Measurements from ENCODE around the gene LHFPL6. TPM values are rescaled to one million over a fixed set of nuclear protein-coding genes. Genes with fewer than 3 reads are reported as not detected.

LHFPL6 gene
- total RNA-seq, 2 experiments from 2014 or later: 2.7 to 3.0 TPM

DNA sequence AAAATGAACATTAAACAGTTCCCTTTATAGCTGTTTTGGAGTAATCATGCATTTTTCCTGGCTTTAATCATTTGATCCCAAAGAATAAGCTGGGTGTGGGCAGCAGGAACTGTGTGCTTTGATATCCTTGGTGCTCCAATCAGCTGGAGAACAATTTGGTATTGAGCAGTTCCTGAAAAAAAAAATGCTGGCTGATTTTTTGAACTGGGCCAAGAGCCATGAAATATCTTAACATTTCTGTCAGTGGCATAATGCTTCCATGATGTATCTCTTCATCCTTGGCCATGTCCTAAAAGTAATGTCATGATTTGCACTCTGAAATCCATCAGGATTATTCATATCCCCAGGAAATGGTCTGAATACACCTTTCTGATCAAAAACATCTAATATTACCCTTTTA, 134.7 kb downstream of the LHFPL6 start:
- ChIA-PET POLR2A (no interaction called here), CTCF (no interaction called here)
- intact Hi-C loops (cut with micrococcal nuclease): no loop called here
- H3K9me3 Mint-ChIP-seq: no peaks in the 10 kb centered on the region
- peaks cover 11% of the 10 kb centered on the region for H3K27me3 Mint-ChIP-seq
- no peaks in the 10 kb centered on the region for H3K36me3 Mint-ChIP-seq
- H3K4me3 Mint-ChIP-seq: no peak overlapping the region
- no peaks in the 10 kb centered on the region for H3K4me1 Mint-ChIP-seq (ENCODE audit: low read depth)
- no peak overlapping the region for H3K27ac Mint-ChIP-seq
- no peak for DNase-seq

DNA sequence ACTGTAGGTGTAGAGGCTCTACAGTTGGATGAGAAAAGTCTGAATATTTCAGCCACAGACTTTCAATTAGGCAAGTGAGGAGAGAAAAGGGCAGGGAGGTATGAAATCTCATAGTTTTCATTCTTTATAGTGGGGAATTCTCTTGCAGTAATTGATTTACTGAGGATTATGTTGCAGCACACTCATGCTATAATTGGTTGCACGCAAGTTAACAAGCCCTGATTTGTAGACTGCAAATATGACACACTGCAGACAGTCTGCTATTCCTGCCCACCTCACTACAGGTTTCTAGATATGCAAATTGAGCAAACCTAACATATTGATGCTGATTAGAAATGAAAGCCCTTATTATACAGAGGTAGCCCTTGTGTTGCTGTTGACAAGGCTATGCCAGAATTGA, 139.4 kb downstream of the LHFPL6 start:
- no peak overlapping the region for H3K27ac Mint-ChIP-seq
- H3K27me3 Mint-ChIP-seq: peaks cover 6% of the 10 kb centered on the region
- DNase-seq: no peak
- intact Hi-C loops (cut with micrococcal nuclease): no loop called here
- H3K4me1 Mint-ChIP-seq (ENCODE audit: low read depth): no peaks in the 10 kb centered on the region
- no peak overlapping the region for H3K4me3 Mint-ChIP-seq
- no peaks in the 10 kb centered on the region for H3K9me3 Mint-ChIP-seq
- ChIA-PET POLR2A (no interaction called here), CTCF (no interaction called here)
- H3K36me3 Mint-ChIP-seq: no peaks in the 10 kb centered on the region

DNA sequence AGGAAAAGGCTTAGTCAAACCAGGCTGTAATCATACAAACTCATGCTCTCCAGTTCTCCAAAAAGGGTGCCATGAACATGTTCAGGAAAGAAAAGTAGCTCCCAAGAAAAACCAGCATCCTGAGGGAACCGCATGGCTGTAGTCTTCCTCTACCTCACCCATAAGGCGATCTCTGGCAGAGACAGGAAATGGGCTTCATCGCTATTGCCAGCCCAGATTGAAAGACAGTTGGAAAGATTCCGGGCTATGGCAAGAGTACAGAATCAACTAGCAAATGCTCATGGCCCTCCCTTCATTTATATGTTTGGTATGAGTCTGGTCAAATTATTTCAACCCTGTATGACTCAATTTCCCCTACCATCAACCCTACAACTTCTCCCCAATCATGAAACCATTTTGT, 140.1 kb downstream of the LHFPL6 start:
- ChIA-PET POLR2A (no interaction called here), CTCF (no interaction called here)
- Mint-ChIP-seq H3K27me3 (peaks cover 9% of the 10 kb centered on the region), H3K9me3 (no peaks in the 10 kb centered on the region), H3K4me3 (no peak overlapping the region), H3K4me1 (ENCODE audit: low read depth) (no peaks in the 10 kb centered on the region), H3K36me3 (no peaks in the 10 kb centered on the region), H3K27ac (no peak overlapping the region)
- DNase-seq: no peak
- intact Hi-C loops (cut with micrococcal nuclease): no loop called here

DNA sequence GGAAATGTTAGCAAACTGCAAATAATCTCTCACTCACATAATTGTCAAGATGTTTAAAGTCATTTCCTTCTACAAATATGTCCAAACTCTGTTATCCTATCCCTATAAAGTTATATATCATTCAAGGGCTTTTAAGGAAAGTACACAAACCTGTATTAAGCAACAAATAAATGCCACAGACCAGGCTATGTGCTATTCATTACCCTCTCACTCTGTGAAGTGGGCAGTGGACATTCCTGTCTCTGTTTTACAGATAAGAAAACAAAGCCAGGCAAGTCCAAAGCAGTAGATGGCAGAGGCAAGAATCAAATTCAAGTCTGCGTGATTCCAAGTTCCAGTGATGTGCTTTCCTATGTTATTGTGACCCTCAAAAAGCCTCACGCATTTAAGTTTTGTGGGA, 140.6 kb downstream of the LHFPL6 start:
- peaks cover under 1% of the 10 kb centered on the region for H3K9me3 Mint-ChIP-seq
- no peak overlapping the region for H3K27ac Mint-ChIP-seq
- no peak for DNase-seq
- H3K36me3 Mint-ChIP-seq: no peaks in the 10 kb centered on the region
- CTCF ChIA-PET: no interaction called here
- H3K4me1 Mint-ChIP-seq (ENCODE audit: low read depth): no peaks in the 10 kb centered on the region
- POLR2A ChIA-PET: no interaction called here
- peaks cover 9% of the 10 kb centered on the region for H3K27me3 Mint-ChIP-seq
- intact Hi-C loops (cut with micrococcal nuclease): no loop called here
- H3K4me3 Mint-ChIP-seq: no peak overlapping the region

DNA sequence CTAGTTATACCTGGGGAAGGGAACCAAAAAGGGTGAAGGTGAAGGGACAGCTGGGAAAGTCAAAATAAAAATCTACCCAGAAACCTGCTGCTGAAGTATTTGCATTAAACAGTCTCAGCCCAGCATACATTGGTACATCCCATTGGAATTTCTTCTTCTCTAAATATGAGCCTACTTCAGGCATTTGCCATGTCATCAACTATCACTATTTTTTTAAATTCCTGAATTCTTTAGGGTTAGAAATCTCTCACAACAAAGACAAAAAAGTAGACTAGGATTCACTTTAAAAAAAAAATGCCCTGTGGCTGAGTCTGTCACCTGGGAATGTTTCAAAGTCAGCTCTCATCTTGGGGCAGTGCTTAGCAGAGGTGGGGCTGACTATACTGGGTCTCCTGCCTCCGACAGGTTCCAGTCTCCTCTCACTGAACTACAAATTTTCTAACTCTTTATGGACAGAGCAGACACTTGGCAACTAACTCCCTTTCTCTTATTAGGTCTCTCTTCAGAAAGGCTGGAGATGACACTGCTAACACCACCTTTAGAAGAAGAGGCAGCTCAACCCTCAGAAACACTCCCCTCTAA, 141.2 kb downstream of the LHFPL6 start:
- Mint-ChIP-seq H3K27ac (no peak overlapping the region), H3K27me3 (peaks cover 6% of the 10 kb centered on the region), H3K36me3 (no peaks in the 10 kb centered on the region), H3K4me1 (ENCODE audit: low read depth) (no peaks in the 10 kb centered on the region), H3K9me3 (peaks cover 5% of the 10 kb centered on the region), H3K4me3 (no peak overlapping the region)
- DNase-seq: no peak
- ChIA-PET CTCF (no interaction called here), POLR2A (no interaction called here)
- intact Hi-C loops (cut with micrococcal nuclease): no loop called here

DNA sequence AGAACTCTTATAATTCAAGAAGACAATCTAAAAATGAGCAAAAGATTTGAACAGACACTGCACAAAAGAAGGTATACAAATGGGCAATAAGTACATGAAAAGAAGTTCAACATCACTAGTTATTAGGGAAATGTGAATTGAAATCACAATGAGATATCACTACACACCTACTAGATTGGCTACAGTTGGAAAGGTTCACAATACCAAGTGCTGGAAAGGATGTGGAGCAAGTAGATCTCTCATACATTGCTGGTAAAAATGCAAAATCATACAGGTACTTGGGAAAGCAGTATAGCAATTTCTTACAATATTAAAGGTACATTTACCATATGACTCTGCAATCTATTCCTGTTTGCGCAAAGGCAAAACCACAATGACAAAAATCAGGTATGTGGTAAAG, 145.7 kb downstream of the LHFPL6 start:
- Mint-ChIP-seq H3K27ac (no peak overlapping the region), H3K27me3 (peaks cover 2% of the 10 kb centered on the region), H3K36me3 (no peaks in the 10 kb centered on the region), H3K4me3 (no peak overlapping the region), H3K4me1 (ENCODE audit: low read depth) (no peaks in the 10 kb centered on the region), H3K9me3 (peaks cover 5% of the 10 kb centered on the region)
- no peak for DNase-seq
- ChIA-PET POLR2A (no interaction called here), CTCF (no interaction called here)
- intact Hi-C loops (cut with micrococcal nuclease): no loop called here

DNA sequence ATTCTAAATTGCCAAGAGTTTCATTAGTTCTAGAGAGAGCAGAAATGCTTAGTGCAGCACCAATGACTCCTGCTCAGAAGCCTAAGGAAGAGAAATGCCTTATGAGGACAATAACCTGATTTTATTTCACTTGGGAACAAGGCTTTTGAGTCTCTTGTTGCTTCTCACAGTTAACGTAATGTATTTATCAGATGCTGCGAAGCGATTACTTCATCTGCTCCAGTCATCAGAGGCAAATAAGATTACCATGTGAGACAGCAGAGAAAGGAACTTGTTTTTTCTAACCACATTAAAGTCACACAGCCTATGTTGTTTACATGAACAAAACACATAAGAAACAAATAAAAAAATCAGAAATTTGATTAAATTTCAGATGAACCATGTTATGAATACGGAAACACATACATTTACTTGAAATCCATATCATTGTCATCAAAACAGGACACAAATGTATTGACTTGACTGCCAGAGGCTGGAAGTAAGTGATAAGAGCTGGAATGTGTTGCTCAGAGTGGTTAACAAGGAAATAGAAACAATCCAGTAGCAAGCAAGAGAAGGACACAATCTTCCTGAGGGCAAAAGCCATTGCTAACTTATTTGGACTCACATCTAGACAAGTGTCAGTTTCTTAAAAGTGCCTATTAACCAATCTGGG, 147.3 kb downstream of the LHFPL6 start:
- intact Hi-C loops (cut with micrococcal nuclease): no loop called here
- no peaks in the 10 kb centered on the region for H3K36me3 Mint-ChIP-seq
- ChIA-PET CTCF (interaction anchor here (0.7 kb wide), 1 partner anchor 384 kb away, joined by 7 read pairs; no protein-coding TSS in a partner anchor), POLR2A (no interaction called here)
- no peak overlapping the region for H3K4me3 Mint-ChIP-seq
- no peaks in the 10 kb centered on the region for H3K4me1 Mint-ChIP-seq (ENCODE audit: low read depth)
- no peak overlapping the region for H3K27ac Mint-ChIP-seq
- peaks cover 2% of the 10 kb centered on the region for H3K27me3 Mint-ChIP-seq
- DNase-seq: no peak
- peaks cover 5% of the 10 kb centered on the region for H3K9me3 Mint-ChIP-seq

DNA sequence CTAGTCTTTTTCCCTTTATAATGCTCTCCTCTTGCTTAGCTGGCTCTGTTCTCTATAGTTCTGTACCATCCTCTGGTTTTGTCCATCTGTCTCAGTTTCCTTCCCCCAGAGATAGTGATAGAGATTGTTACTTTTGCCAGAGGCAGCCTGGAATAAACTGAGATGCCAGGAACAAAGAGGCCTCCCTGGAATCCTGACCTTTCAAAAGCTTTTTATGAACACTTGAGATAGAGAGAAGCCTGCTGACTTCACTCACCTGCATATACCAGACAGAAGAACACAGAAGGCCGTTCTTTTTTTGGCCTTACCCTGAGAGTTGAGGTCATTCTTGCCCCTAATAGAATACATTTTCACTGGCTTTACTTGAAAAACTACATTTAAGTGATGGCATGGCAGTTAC, 150.2 kb downstream of the LHFPL6 start:
- DNase-seq: no peak
- peaks cover 5% of the 10 kb centered on the region for H3K9me3 Mint-ChIP-seq
- CTCF ChIA-PET: no interaction called here

DNA sequence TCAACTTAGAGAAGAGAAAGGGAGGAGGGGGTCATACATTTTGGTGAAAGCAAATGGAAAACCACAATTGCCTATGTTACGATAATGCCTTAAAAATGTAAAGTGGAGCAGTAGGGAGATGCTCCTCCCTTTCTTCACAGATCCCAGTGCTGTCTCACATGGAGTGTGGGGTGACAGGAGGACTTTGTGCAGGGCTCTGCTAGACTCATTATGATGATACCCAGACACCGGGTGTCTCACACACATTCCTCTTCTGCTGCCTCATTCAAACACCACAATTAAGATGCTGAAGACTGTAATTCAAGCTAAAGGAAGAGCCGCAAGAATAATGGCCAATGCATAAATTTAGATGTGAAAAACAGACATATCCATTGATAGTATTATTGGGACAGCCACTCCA, 150.6 kb downstream of the LHFPL6 start:
- Mint-ChIP-seq H3K4me1 (ENCODE audit: low read depth) (no peaks in the 10 kb centered on the region), H3K4me3 (no peak overlapping the region), H3K36me3 (no peaks in the 10 kb centered on the region), H3K9me3 (peaks cover 4% of the 10 kb centered on the region), H3K27me3 (no peaks in the 10 kb centered on the region), H3K27ac (no peak overlapping the region)
- intact Hi-C loops (cut with micrococcal nuclease): no loop called here
- CTCF ChIA-PET: interaction anchor here (1.5 kb wide), 1 partner anchor 164 kb away, joined by 3 read pairs; no protein-coding TSS in a partner anchor
- POLR2A ChIA-PET: no interaction called here
- no peak for DNase-seq

More for the DNA sequence above, 150.2 kb downstream of the LHFPL6 start:
- POLR2A ChIA-PET: no interaction called here
- Mint-ChIP-seq H3K36me3 (no peaks in the 10 kb centered on the region), H3K27ac (no peak overlapping the region), H3K4me1 (ENCODE audit: low read depth) (no peaks in the 10 kb centered on the region), H3K27me3 (no peaks in the 10 kb centered on the region), H3K4me3 (no peak overlapping the region)
- intact Hi-C loops (cut with micrococcal nuclease): no loop called here

DNA sequence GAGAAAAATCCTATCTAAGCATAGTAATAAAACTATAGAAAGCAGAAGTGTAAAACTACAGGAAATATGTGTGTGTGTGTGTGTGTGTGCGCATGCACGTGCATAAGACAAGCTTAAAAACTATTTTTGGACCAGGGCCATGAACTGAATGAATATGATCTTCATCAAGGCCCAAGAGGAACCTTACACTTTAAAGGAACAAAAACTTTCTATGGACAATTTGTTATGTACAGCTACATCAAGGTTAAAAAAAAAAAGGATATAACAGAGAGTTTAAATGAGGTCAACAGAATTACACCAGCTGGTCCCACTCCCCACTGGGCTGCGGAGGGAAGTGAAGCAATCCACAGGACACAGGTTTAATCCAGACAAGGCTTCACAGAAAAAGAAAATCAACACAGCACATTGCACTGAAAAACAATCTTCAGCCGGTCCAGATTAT, 151.1 kb downstream of the LHFPL6 start:
- POLR2A ChIA-PET: no interaction called here
- no peak for DNase-seq
- H3K27me3 Mint-ChIP-seq: peaks cover 1% of the 10 kb centered on the region
- H3K9me3 Mint-ChIP-seq: no peaks in the 10 kb centered on the region
- intact Hi-C loops (cut with micrococcal nuclease): no loop called here
- no peaks in the 10 kb centered on the region for H3K36me3 Mint-ChIP-seq
- CTCF ChIA-PET: interaction anchor here (1.5 kb wide), 1 partner anchor 164 kb away, joined by 3 read pairs; no protein-coding TSS in a partner anchor
- H3K27ac Mint-ChIP-seq: no peak overlapping the region
- no peak overlapping the region for H3K4me3 Mint-ChIP-seq
- H3K4me1 Mint-ChIP-seq (ENCODE audit: low read depth): no peaks in the 10 kb centered on the region

DNA sequence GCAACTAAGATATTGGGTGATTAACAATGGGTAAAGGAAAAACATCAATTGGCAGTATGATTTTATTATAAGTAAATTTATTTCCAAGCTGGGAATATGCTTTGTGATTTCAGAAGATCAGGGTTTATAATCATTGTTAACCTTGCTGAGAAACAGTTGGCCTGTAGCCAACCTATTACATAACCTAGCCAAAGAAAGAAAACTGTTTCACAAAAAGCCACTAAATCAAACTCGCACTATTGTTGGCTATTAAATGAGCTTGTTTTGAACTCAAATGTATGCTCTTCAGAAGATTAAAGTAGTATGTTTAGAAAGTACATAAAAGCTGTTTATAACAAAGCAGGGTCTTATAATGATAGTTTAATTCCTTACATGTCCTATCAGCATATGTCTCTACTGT, 151.7 kb downstream of the LHFPL6 start:
- Mint-ChIP-seq H3K4me1 (ENCODE audit: low read depth) (no peaks in the 10 kb centered on the region), H3K27me3 (peaks cover 3% of the 10 kb centered on the region), H3K36me3 (no peaks in the 10 kb centered on the region), H3K4me3 (no peak overlapping the region), H3K9me3 (no peaks in the 10 kb centered on the region), H3K27ac (no peak overlapping the region)
- POLR2A ChIA-PET: no interaction called here
- DNase-seq: no peak
- intact Hi-C loops (cut with micrococcal nuclease): no loop called here
- CTCF ChIA-PET: interaction anchor here (1.5 kb wide), 1 partner anchor 165 kb away, joined by 3 read pairs; no protein-coding TSS in a partner anchor

DNA sequence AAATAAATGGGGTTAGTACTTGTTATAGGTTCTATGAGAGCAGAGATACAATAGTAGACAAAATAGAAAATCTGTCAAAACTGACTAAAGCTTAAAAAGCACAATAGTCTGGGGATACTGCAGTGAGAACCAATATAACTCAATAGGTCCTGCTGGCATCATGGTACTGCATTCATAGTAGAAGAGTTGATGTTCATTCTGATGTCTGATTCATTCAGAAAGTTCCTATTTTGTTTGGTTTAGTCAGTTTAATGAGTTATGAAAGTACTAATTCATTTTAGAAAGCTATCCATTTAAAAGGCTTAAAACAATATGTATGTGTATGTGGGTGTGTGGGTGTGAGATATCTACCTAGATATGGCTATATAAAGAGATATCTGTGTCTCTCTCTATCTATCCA, 152.8 kb downstream of the LHFPL6 start:
- no peak for DNase-seq
- Mint-ChIP-seq H3K27ac (no peak overlapping the region), H3K36me3 (no peaks in the 10 kb centered on the region), H3K27me3 (peaks cover 3% of the 10 kb centered on the region), H3K9me3 (no peaks in the 10 kb centered on the region), H3K4me1 (ENCODE audit: low read depth) (no peaks in the 10 kb centered on the region), H3K4me3 (no peak overlapping the region)
- CTCF ChIA-PET: no interaction called here
- POLR2A ChIA-PET: no interaction called here
- intact Hi-C loops (cut with micrococcal nuclease): no loop called here

DNA sequence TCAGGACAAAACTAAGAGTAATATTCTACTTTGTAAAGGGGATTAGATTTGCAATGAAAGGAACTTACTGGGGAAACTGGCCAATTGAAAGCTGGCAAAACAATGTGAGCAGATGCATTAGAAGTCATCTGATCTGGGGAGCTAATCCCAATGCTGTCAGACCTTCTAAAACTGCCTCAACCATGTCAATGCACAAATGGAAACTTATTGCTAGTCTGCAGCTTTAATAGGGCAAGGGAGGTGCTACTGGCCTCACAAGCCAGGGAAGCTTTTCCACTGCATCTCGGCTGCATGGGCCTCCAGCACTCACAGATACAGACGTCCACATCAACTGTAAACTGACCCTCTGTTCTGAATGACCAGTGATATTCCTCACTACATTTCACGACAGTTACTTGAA, 154.2 kb downstream of the LHFPL6 start:
- POLR2A ChIA-PET: no interaction called here
- CTCF ChIA-PET: no interaction called here
- Mint-ChIP-seq H3K4me3 (no peak overlapping the region), H3K27me3 (peaks cover 5% of the 10 kb centered on the region), H3K4me1 (ENCODE audit: low read depth) (no peaks in the 10 kb centered on the region), H3K27ac (no peak overlapping the region), H3K36me3 (no peaks in the 10 kb centered on the region), H3K9me3 (no peaks in the 10 kb centered on the region)
- intact Hi-C loops (cut with micrococcal nuclease): no loop called here
- no peak for DNase-seq

Data from activated CD4-positive, alpha-beta memory T cell treated with anti-CD3 and anti-CD28 coated beads for 36 hours (primary cell).